B cell (primary cell): ENCODE data around the gene PDGFRB. TPM values are rescaled to one million over a fixed set of nuclear protein-coding genes. Genes with fewer than 3 reads are reported as not detected.

Source experiments
- ATAC-seq: fragments of 200-7000 bp; cut with Tn5 transposase; one replicate; pipeline ENCODE4 v1.10.0; 2021; ENCODE audit warnings: low read depth, mild to moderate bottlenecking, moderate number of reproducible peaks, moderate library complexity
- CTCF ChIA-PET: fragments of 350-600 bp; sonication (Branson Sonifier 250); formaldehyde crosslinking; loops from one replicate; lab custom pipeline; 2021; ENCODE audit warnings: antibody characterized with exemption, inconsistent platforms; lab: Charles Lee
- POLR2A ChIA-PET: fragments of 350-600 bp; sonication (Branson Sonifier 250); formaldehyde crosslinking; loops from one replicate; lab custom pipeline; 2021; ENCODE audit warnings: antibody characterized with exemption; lab: Charles Lee
- DNase-seq: peaks from one replicate; pipeline ENCODE4 v3.0.0; 2013
- H2AFZ ChIP-seq: 2 replicates; pipeline ENCODE4 v1.6.1; 2012; ENCODE audit warnings: mild to moderate bottlenecking, low read depth, low read length; ENCODE audit not compliant: insufficient read depth, poor library complexity, severe bottlenecking
- H3K27ac ChIP-seq, 2 donors: 1 replicate in 1 of 2; 2 replicates in 1 of 2; pipeline ENCODE4 v1.5.1; 2012 to 2013; ENCODE audit warnings: low read length in 2 of 2, mild to moderate bottlenecking in 2 of 2, moderate library complexity in 1 of 2
- H3K27me3 ChIP-seq, 4 experiments: fragments of 200-600 bp in 1 of 4; sonication (generic) in 1 of 4; replicated peaks in 1 of 4; 1 replicate in 2 of 4; 2 replicates in 2 of 4; pipeline versions ENCODE4 v1.6.1 to v1.7.0; 2013 to 2016; ENCODE audit warnings: low read length in 3 of 4, mild to moderate bottlenecking in 2 of 4, mixed read lengths in 1 of 4, moderate library complexity in 1 of 4; ENCODE audit not compliant: insufficient read depth in 4 of 4, control insufficient read depth in 3 of 4; ENCODE audit errors: control extremely low read depth in 1 of 4
- H3K36me3 ChIP-seq, 2 experiments: replicated peaks in 1 of 2; 1 replicate in 1 of 2; 2 replicates in 1 of 2; pipeline versions ENCODE4 v1.6.1 to v1.7.1; 2013; ENCODE audit warnings: low read length in 1 of 2; ENCODE audit not compliant: insufficient read depth in 2 of 2, control insufficient read depth in 1 of 2; ENCODE audit errors: control extremely low read depth in 1 of 2, extremely low read depth in 1 of 2
- H3K4me1 ChIP-seq, 2 donors: fragments of 200-600 bp in 1 of 2; sonication (generic) in 1 of 2; 1 replicate in 1 of 2; 2 replicates in 1 of 2; pipeline versions ENCODE4 v1.5.1 to v1.6.1; 2013 to 2017; ENCODE audit warnings: low read length in 2 of 2; ENCODE audit not compliant: control insufficient read depth in 2 of 2, insufficient read depth in 2 of 2
- H3K4me2 ChIP-seq: replicated peaks from 2 replicates; pipeline ENCODE3; 2012; ENCODE audit warnings: mild to moderate bottlenecking, low read depth, low read length; ENCODE audit not compliant: poor library complexity, severe bottlenecking
- H3K4me3 ChIP-seq, 5 experiments: fragments of 200-600 bp in 1 of 5; sonication (generic) in 1 of 5; 1 replicate in 3 of 5; 2 replicates in 2 of 5; pipeline versions ENCODE4 v1.5.1 to v1.7.0; 2011 to 2016; ENCODE audit warnings: low read length in 4 of 5, mild to moderate bottlenecking in 4 of 5, low read depth in 2 of 5, control low read depth in 1 of 5, moderate library complexity in 1 of 5; ENCODE audit not compliant: insufficient read depth in 1 of 5; ENCODE audit errors: control extremely low read depth in 1 of 5, extremely low read depth in 1 of 5
- H3K79me2 ChIP-seq: fragments of 200-600 bp; sonication (generic); one replicate; pipeline ENCODE4 v1.6.0; 2016; ENCODE audit warnings: low read length; ENCODE audit not compliant: control insufficient read depth, insufficient read depth
- H3K9ac ChIP-seq: fragments of 200-600 bp; sonication (generic); 2 replicates; pipeline ENCODE4 v1.6.1; 2017; ENCODE audit warnings: mild to moderate bottlenecking, low read length, moderate library complexity
- H3K9me3 ChIP-seq, 3 donors: one replicate each; pipeline versions ENCODE4 v1.6.1 to v1.7.1; 2013; ENCODE audit warnings: low read length in 2 of 3; ENCODE audit not compliant: control insufficient read depth in 2 of 3, insufficient read depth in 1 of 3; ENCODE audit errors: control extremely low read depth in 1 of 3
- H4K20me1 ChIP-seq: 2 replicates; pipeline ENCODE4 v1.6.0; 2012; ENCODE audit warnings: mild to moderate bottlenecking, low read length; ENCODE audit not compliant: insufficient read depth, control insufficient read depth, poor library complexity, severe bottlenecking
- H3K27ac Mint-ChIP-seq: one replicate; pipeline ENCODE4 v1.8.0; 2021; ENCODE audit warnings: mixed read lengths
- H3K27me3 Mint-ChIP-seq: one replicate; pipeline ENCODE4 v1.8.0; 2021; ENCODE audit warnings: mixed read lengths
- H3K4me1 Mint-ChIP-seq: one replicate; pipeline ENCODE4 v1.8.0; 2021; ENCODE audit warnings: mixed read lengths
- H3K4me3 Mint-ChIP-seq: one replicate; pipeline ENCODE4 v1.8.0; 2021; ENCODE audit warnings: mixed read lengths
- H3K9me3 Mint-ChIP-seq: one replicate; pipeline ENCODE4 v1.8.0; 2022; ENCODE audit warnings: mixed read lengths; ENCODE audit not compliant: insufficient read depth
- EZH2 ChIP-seq: IDR thresholded peaks from 2 replicates; pipeline ENCODE4 v1.6.1; 2012; ENCODE audit warnings: borderline replicate concordance, low read depth, mild to moderate bottlenecking, moderate library complexity, low read length; ENCODE audit not compliant: insufficient read depth, poor library complexity, severe bottlenecking
- WGBS: methylation state at CpG from one replicate; pipeline ENCODE4 v1.1.5; 2013; ENCODE audit warnings: missing lambda C conversion rate; ENCODE audit not compliant: insufficient coverage; 5-methylcytosine and 5-hydroxymethylcytosine counted together
- intact Hi-C: fragments of 100-400 bp; cut with micrococcal nuclease; formaldehyde crosslinking; loops from one replicate; pipeline ENCODE4 v1.10.0; 2022
- polyA plus RNA-seq: library from polyadenylated mRNA; depleted of rRNA; stranded (reverse); fragments of >200 nt; gene quantifications from 2 replicates; pipeline ENCODE4 v1.2.3, GENCODE V29; 2012
- total RNA-seq, 2 donors: library from RNA; stranded (reverse); fragments of 120-200 nt in 1 of 2; gene quantifications; 1 replicate in 1 of 2; 2 replicates in 1 of 2; pipeline versions ENCODE4 v1.2.3 to v1.2.4, GENCODE V29; 2013 to 2022
- TF ChIP-seq, protein P1 (sequence below): fragments of 200-600 bp; IDR thresholded peaks from one replicate; pipeline ENCODE4 v1.8.0; 2022; ENCODE audit warnings: antibody characterized with exemption, mild to moderate bottlenecking

PDGFRB gene
- total and polyA plus RNA-seq, 2 donors (not counting 1 experiment from before 2014, with no cell fraction given) = 0.42 to 3.6 TPM

DNA sequence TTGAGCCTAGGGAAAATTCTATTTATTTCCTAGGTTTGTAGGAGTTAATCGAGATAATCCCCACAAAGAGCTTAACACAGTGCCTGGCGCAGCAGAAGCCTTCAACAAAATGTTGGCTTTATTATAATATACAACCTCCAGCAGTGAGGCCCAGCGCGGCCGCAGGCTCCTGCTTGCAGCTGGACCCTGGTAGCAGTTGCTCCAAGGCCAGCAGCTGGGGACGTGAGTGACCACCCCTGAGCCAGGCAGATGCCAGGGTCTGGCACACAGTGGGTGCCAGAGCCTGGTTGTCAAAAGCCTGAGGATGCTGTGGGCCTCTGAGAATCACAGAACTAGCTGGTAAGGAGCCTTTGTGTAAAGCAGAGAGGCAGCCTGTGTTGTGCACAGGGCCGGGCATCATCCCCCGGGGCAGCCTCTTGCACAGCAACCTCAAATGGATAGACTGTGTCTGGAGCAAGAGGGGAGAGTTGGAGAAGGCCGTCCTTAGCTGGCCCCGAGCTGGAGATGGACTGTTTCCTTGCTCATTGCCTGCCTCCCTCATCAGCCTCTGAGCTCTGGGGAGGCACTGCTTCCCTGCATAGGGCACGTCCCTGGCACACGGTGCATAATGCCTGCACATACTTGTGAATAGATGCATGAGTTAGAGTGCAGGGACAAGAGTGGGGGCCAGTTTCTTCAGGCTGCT is 86.5 kb downstream of the PDGFRB start:
- no peaks in the 10 kb centered on the region for H3K79me2 ChIP-seq
- no peak overlapping the region for H3K9ac ChIP-seq
- Mint-ChIP-seq H3K9me3 (no peaks in the 10 kb centered on the region), H3K27ac (no peak overlapping the region), H3K27me3 (no peaks in the 10 kb centered on the region), H3K4me1 (peaks cover 18% of the 10 kb centered on the region), H3K4me3 (no peak overlapping the region)
- no peak overlapping the region for H2AFZ ChIP-seq
- H3K4me1 ChIP-seq = peaks cover 0 to 22% of the 10 kb centered on the region in 2 donors
- TF ChIP-seq, protein P1, sequence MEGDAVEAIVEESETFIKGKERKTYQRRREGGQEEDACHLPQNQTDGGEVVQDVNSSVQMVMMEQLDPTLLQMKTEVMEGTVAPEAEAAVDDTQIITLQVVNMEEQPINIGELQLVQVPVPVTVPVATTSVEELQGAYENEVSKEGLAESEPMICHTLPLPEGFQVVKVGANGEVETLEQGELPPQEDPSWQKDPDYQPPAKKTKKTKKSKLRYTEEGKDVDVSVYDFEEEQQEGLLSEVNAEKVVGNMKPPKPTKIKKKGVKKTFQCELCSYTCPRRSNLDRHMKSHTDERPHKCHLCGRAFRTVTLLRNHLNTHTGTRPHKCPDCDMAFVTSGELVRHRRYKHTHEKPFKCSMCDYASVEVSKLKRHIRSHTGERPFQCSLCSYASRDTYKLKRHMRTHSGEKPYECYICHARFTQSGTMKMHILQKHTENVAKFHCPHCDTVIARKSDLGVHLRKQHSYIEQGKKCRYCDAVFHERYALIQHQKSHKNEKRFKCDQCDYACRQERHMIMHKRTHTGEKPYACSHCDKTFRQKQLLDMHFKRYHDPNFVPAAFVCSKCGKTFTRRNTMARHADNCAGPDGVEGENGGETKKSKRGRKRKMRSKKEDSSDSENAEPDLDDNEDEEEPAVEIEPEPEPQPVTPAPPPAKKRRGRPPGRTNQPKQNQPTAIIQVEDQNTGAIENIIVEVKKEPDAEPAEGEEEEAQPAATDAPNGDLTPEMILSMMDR = no peak
- no peak for TF ChIP-seq EZH2
- intact Hi-C loops = no loop called here
- ATAC-seq (no peak), DNase-seq (no peak)
- H4K20me1 ChIP-seq = no peaks in the 10 kb centered on the region
- WGBS = 93% methylated on average over 10 of the region's 12 CpGs
- no peaks in the 10 kb centered on the region for H3K27me3 ChIP-seq
- ChIA-PET CTCF (interaction anchor here (0.6 kb wide), 1 partner anchor 1367 kb away, joined by 3 read pairs; no protein-coding TSS in a partner anchor), POLR2A (no interaction called here)
- no peak overlapping the region for H3K27ac ChIP-seq
- H3K36me3 ChIP-seq = no peaks in the 10 kb centered on the region
- no peak overlapping the region for H3K4me2 ChIP-seq
- H3K4me3 ChIP-seq = no peak overlapping the region
- H3K9me3 ChIP-seq = peaks cover 0 to 7% (median 3%) of the 10 kb centered on the region in 3 donors

DNA sequence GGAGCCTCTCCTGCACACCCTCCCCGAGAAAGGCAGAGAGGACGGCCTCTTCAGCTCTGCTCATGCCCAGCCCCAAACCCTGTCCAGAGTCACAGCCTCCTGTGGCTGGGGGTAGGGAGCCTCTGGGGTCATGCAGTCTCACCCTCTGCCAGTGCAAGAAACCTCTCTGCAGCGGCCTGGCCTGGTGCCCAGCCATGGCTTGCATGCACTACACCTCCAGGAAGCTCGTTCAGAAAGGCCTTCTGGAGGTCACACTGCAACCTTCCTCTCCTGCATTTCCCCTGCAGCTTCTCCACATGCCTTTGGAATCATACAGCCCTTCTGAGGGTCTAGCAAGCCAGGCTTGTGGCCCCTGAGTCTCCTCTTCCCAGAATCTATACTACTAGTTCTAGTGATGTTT is 87.2 kb downstream of the PDGFRB start:
- Mint-ChIP-seq H3K9me3 (no peaks in the 10 kb centered on the region), H3K4me1 (peaks cover 18% of the 10 kb centered on the region), H3K27ac (no peak overlapping the region), H3K27me3 (no peaks in the 10 kb centered on the region), H3K4me3 (no peak overlapping the region)
- Histone ChIP-seq H3K79me2 (no peaks in the 10 kb centered on the region), H3K27ac (no peak overlapping the region), H3K9me3 (peaks cover 0 to 6% (median 0%) of the 10 kb centered on the region in 3 donors), H3K27me3 (no peaks in the 10 kb centered on the region), H3K36me3 (no peaks in the 10 kb centered on the region), H3K9ac (no peak overlapping the region), H3K4me1 (peaks cover 0 to 22% of the 10 kb centered on the region in 2 donors), H3K4me2 (no peak overlapping the region), H4K20me1 (no peaks in the 10 kb centered on the region), H3K4me3 (no peak overlapping the region), H2AFZ (no peak overlapping the region)
- ChIA-PET CTCF (interaction anchor here (0.6 kb wide), 1 partner anchor 1368 kb away, joined by 3 read pairs; no protein-coding TSS in a partner anchor), POLR2A (no interaction called here)
- no peak for ATAC-seq
- no peak for DNase-seq
- TF ChIP-seq, protein P1 = no peak
- WGBS = 61% methylated on average over 3 of the region's 4 CpGs
- intact Hi-C loops = no loop called here
